CD4-positive, alpha-beta T cell (primary cell): ENCODE results near the gene ADAM8. TPM values are rescaled to one million over a fixed set of nuclear protein-coding genes. Genes with fewer than 3 reads are reported as not detected.

Source experiments
- ATAC-seq: fragments of 200-7000 bp; cut with Tn5 transposase; one replicate; pipeline ENCODE4 v1.10.0; 2022; ENCODE audit warnings: mild to moderate bottlenecking; ENCODE audit not compliant: poor library complexity
- CTCF ChIA-PET: fragments of 350-600 bp; sonication (Branson Sonifier 250); formaldehyde crosslinking; loops from one replicate; lab custom pipeline; 2021; ENCODE audit warnings: antibody characterized with exemption, inconsistent platforms; lab: Charles Lee
- POLR2A ChIA-PET: fragments of 350-600 bp; sonication (Branson Sonifier 250); formaldehyde crosslinking; loops from one replicate; lab custom pipeline; 2021; ENCODE audit warnings: antibody characterized with exemption, inconsistent platforms; lab: Charles Lee
- DNase-seq, 14 experiments: peaks; one replicate each; pipeline ENCODE4 v3.0.0-alpha.2; 2013 to 2020; ENCODE audit warnings: mixed read lengths in 2 of 14
- H3K27ac ChIP-seq, 2 donors: one replicate each; pipeline versions ENCODE4 v1.5.1 to v1.7.0; 2013; ENCODE audit warnings: low read length in 2 of 2, low read depth in 1 of 2, mild to moderate bottlenecking in 1 of 2
- H3K27me3 ChIP-seq, 2 experiments: 1 replicate in 1 of 2; 2 replicates in 1 of 2; pipeline versions ENCODE4 v1.6.1 to v1.7.0; 2013; ENCODE audit warnings: low read length in 2 of 2, control low read depth in 1 of 2, mild to moderate bottlenecking in 1 of 2, moderate library complexity in 1 of 2; ENCODE audit not compliant: insufficient read depth in 2 of 2, control insufficient read depth in 1 of 2
- H3K36me3 ChIP-seq: one replicate; pipeline ENCODE4 v1.6.1; 2013; ENCODE audit warnings: low read length, control low read depth; ENCODE audit not compliant: insufficient read depth
- H3K4me1 ChIP-seq: one replicate; pipeline ENCODE4 v1.6.1; 2013; ENCODE audit warnings: low read length, control low read depth; ENCODE audit not compliant: insufficient read depth
- H3K4me3 ChIP-seq: one replicate; pipeline ENCODE4 v1.5.1; 2013; ENCODE audit warnings: mild to moderate bottlenecking, low read length, moderate library complexity
- H3K9me3 ChIP-seq, 2 experiments: 1 replicate in 1 of 2; 2 replicates in 1 of 2; pipeline versions ENCODE4 v1.6.1 to v1.7.0; 2013; ENCODE audit warnings: low read length in 2 of 2, mild to moderate bottlenecking in 2 of 2, control low read depth in 1 of 2, moderate library complexity in 1 of 2; ENCODE audit not compliant: control insufficient read depth in 1 of 2, insufficient read depth in 1 of 2
- H3K27ac Mint-ChIP-seq: one replicate; pipeline ENCODE4 v1.8.0; 2020; ENCODE audit warnings: mixed read lengths
- H3K27me3 Mint-ChIP-seq: one replicate; pipeline ENCODE4 v1.8.0; 2021; ENCODE audit warnings: mixed read lengths
- H3K36me3 Mint-ChIP-seq: one replicate; pipeline ENCODE4 v1.8.0; 2021; ENCODE audit warnings: low read depth, mixed read lengths
- H3K4me1 Mint-ChIP-seq: one replicate; pipeline ENCODE4 v1.8.0; 2021; ENCODE audit warnings: low read depth, mixed read lengths
- H3K4me3 Mint-ChIP-seq: one replicate; pipeline ENCODE4 v1.8.0; 2020; ENCODE audit warnings: mild to moderate bottlenecking, mixed read lengths
- H3K9me3 Mint-ChIP-seq: one replicate; pipeline ENCODE4 v1.8.0; 2020; ENCODE audit warnings: mixed read lengths
- intact Hi-C, 2 experiments: fragments of 100-400 bp; cut with DNase I in 1 of 2; cut with micrococcal nuclease in 1 of 2; formaldehyde crosslinking; loops; one replicate each; pipeline versions ENCODE4 v1.15.1 to v1.9.0; 2023 to 2025; cut with DNase I, micrococcal nuclease
- total RNA-seq, 174 experiments: library from RNA in 2 of 174; stranded (reverse) in 2 of 174; gene quantifications; one replicate each; pipeline ENCODE4 v1.2.3 and lab custom pipeline; 2021 to 2026
- TF ChIP-seq, protein P1 (sequence below): fragments of 200-600 bp; IDR thresholded peaks from one replicate; pipeline ENCODE4 v1.8.0; 2022; ENCODE audit warnings: antibody characterized with exemption, mild to moderate bottlenecking

The ADAM8 gene
- total RNA-seq, 2 experiments from 2014 or later, result 95.6 to 95.9 TPM

DNA sequence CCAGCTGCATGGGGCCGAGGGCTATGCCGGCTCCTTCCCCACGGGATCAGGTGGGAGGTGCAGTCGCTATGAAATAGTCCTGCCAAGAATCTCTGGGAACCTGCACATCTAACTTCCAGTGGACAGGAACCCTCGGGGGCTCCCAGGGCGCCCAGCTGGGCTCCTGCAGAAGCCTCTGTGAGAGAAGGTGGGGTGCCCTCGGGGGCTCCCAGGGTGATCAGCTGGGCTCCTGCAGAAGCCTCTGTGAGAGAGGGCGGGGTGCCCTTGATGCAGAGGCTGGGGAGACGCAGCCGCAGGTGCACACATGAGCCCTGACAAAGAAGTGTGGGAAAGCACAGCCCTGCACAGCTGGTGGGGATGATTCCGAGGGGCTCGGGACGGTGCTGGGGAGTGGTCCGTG, 33.1 kb downstream of the ADAM8 start:
- no peak for ATAC-seq
- H3K36me3 ChIP-seq, result no peaks in the 10 kb centered on the region
- H3K27ac ChIP-seq, result no peak overlapping the region
- no peak overlapping the region for H3K4me3 ChIP-seq
- peaks cover 0 to 16% of the 10 kb centered on the region in 2 experiments for H3K9me3 ChIP-seq
- H3K4me1 ChIP-seq, result peaks cover 21% of the 10 kb centered on the region
- Mint-ChIP-seq H3K27ac (no peak overlapping the region), H3K4me1 (peaks cover 19% of the 10 kb centered on the region), H3K9me3 (no peaks in the 10 kb centered on the region), H3K4me3 (no peak overlapping the region), H3K27me3 (peaks cover 41% of the 10 kb centered on the region), H3K36me3 (no peaks in the 10 kb centered on the region)
- ChIA-PET CTCF (no interaction called here), POLR2A (no interaction called here)
- TF ChIP-seq, protein P1, sequence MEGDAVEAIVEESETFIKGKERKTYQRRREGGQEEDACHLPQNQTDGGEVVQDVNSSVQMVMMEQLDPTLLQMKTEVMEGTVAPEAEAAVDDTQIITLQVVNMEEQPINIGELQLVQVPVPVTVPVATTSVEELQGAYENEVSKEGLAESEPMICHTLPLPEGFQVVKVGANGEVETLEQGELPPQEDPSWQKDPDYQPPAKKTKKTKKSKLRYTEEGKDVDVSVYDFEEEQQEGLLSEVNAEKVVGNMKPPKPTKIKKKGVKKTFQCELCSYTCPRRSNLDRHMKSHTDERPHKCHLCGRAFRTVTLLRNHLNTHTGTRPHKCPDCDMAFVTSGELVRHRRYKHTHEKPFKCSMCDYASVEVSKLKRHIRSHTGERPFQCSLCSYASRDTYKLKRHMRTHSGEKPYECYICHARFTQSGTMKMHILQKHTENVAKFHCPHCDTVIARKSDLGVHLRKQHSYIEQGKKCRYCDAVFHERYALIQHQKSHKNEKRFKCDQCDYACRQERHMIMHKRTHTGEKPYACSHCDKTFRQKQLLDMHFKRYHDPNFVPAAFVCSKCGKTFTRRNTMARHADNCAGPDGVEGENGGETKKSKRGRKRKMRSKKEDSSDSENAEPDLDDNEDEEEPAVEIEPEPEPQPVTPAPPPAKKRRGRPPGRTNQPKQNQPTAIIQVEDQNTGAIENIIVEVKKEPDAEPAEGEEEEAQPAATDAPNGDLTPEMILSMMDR, result no peak
- DNase-seq, result no peak
- peaks cover 38 to 39% of the 10 kb centered on the region in 2 experiments for H3K27me3 ChIP-seq
- intact Hi-C loops, result no loop called here

DNA sequence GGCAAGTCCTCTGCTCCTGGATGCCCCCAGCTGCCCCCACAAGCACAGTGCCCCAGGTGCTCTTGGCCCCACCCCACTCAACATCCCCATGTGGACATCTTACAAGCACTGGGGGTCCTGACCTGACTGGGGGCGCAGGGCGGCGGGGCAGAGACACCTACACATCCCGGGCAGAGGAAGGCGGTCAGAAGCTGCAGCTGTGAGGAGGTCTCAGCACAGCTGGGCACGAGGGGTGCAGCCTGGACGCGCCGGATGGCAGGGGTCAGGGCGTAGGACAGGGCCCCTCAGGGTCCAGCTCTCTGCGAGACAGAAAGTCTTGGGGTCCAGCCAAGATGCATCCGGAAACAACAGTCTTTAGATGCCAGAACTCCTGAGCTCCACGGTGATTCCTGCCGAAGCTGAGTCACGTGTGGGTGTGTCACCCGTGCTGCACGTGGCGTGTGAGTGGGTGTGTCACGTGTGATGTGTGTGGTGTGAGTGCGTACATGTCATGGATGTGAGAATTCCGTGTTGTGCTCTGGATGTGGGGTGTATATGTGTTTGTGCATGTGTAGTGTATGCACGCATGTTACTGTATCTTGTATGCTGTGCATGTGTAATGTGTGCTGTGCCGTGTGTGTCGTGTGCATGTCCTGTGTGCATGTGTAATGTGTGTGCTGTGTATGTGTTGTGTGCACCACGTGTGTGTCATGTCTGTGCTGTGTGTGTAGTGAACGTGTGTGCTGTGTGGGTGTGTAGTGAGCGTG, 33.9 kb downstream of the ADAM8 start:
- no peaks in the 10 kb centered on the region for H3K36me3 Mint-ChIP-seq
- ATAC-seq (no peak), DNase-seq (peak in 1 of 14 experiments; percentile 24)
- H3K9me3 Mint-ChIP-seq, result no peaks in the 10 kb centered on the region
- POLR2A ChIA-PET, result no interaction called here
- H3K36me3 ChIP-seq, result no peaks in the 10 kb centered on the region
- H3K4me1 Mint-ChIP-seq, result peaks cover 21% of the 10 kb centered on the region
- no peak overlapping the region for H3K4me3 Mint-ChIP-seq
- H3K4me1 ChIP-seq, result peaks cover 25% of the 10 kb centered on the region
- peaks cover 44 to 46% of the 10 kb centered on the region in 2 experiments for H3K27me3 ChIP-seq
- H3K9me3 ChIP-seq, result peaks cover 0 to 21% of the 10 kb centered on the region in 2 experiments
- intact Hi-C loops, result no loop called here
- CTCF ChIA-PET, result no interaction called here
- H3K27ac Mint-ChIP-seq, result no peak overlapping the region
- H3K4me3 ChIP-seq, result no peak overlapping the region
- H3K27me3 Mint-ChIP-seq, result peaks cover 45% of the 10 kb centered on the region
- TF ChIP-seq, protein P1, result no peak
- H3K27ac ChIP-seq, result no peak overlapping the region

GRCh38 chr10:133241501-133242205, 35.0 kb downstream of the ADAM8 start:
- intact Hi-C loops, result no loop called here
- Mint-ChIP-seq H3K4me3 (peak overlapping the region; percentile 85), H3K27me3 (peaks cover 45% of the 10 kb centered on the region), H3K36me3 (no peaks in the 10 kb centered on the region), H3K27ac (no peak overlapping the region), H3K4me1 (peaks cover 21% of the 10 kb centered on the region), H3K9me3 (no peaks in the 10 kb centered on the region)
- Histone ChIP-seq H3K36me3 (no peaks in the 10 kb centered on the region), H3K4me1 (peaks cover 36% of the 10 kb centered on the region), H3K27ac (no peak overlapping the region), H3K4me3 (peak overlapping the region; percentile 48), H3K9me3 (peaks cover 0 to 24% of the 10 kb centered on the region in 2 experiments), H3K27me3 (peaks cover 53 to 58% of the 10 kb centered on the region in 2 experiments)
- ChIA-PET POLR2A (no interaction called here), CTCF (no interaction called here)
- peak in 2 of 14 experiments; percentile 31 to 32 for DNase-seq
- peak; percentile 19 for ATAC-seq
- TF ChIP-seq, protein P1, result no peak
